Activated gamma-delta T cell treated with anti-CD3 and anti-CD28 coated beads, Interleukin-2, amount 50 U/mL, for 16 hours (primary cell): ENCODE data around the gene ALKBH8.
"Not testable (repeated sequence)": the region's sequence is repeated elsewhere in the genome, so short reads cannot be mapped to it uniquely, and the experiment has no call there.

Experiments
- DNase-seq: peaks from one replicate; pipeline ENCODE4 v3.0.0-alpha.2; 2020; ENCODE audit warnings: low read depth

ALKBH8 gene

GRCh38 chr11:107504981-107505380 lies 60.6 kb downstream of the ALKBH8 start:
- no peak for DNase-seq

DNA sequence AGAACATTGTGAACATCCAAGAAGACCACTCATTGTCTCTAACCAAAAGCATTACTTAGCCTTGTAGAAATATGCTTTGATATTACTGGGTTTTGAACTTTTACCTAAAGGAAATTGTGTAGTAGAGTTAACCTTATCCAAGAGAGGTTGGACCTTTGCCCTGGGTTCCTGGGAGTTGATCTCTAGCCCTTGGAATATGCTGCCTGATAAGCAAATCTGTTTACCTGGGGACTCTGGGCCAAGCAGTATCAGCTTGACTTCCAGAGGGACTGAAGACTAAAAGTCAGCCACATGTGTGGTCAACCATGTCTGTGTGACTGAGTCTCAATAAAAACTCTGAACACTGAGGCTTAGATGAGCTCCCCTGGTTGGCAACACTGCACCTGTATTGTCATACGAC lies 63.8 kb downstream of the ALKBH8 start:
- DNase-seq: no peak

- not testable (repeated sequence) for DNase-seq
These were observed 68.2 kb downstream of the ALKBH8 start for GRCh38 chr11:107497371-107497770.

- DNase-seq: no peak
These were observed 69.5 kb downstream of the ALKBH8 start for GRCh38 chr11:107496011-107496410.

- no peak for DNase-seq
These were observed 71.5 kb downstream of the ALKBH8 start for GRCh38 chr11:107494055-107494454.

DNA sequence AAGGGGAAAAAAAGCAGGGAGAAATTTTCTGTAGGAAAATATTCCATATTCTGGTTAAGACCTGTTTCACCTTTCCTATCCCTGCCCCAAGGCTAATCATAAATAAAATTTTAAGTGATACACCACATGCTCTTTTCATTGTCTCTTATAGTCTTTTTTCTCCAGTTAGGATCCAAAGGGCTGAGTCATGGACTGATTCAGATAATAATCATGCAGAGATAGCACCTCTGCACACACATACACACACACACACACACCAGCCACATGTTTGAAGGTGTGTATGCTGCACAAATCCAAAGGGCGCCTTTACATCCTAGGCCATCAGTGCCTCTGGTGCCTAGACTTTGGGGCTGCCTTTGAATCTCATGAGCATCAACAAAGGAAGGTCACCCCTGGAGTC lies 72.4 kb downstream of the ALKBH8 start:
- DNase-seq: no peak

DNA sequence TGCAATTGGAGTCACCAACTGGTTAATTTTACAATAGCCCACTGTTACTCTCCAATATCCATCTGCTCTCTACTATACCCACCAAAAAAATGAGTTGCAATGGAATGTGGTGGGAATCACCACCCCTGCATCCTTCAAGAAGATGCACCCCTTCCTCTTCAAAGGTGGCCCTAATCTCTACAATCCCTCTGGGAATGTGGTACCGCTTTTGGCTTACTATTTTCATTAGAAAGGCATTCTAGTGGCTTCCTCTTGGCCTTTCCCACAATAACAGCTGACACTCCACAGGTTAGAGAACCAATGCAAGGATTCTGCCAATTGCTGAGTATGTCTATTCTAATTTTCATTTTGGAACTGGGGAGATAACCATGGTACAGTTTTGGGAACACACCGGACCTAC lies 74.7 kb downstream of the ALKBH8 start:
- DNase-seq: no peak

DNA sequence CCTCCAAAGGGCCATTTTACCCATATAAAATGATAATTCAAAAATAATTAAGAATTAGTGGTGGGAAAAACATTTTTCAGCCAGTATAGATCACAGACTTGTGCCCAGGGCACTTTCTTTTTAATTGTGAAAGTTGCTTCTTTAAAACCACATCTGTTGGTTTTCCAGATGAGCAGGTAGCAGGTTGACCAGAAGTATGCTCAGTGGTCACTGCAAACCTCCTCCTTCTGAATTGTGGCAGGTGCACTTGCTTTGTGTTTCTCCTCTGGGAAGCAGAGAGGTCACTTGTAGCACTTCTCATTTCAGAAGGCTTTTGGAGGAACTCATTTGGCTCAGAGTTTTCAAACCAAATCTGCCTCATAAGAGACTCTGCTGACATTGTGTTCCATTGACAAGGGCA lies 83.3 kb downstream of the ALKBH8 start:
- DNase-seq: no peak

- DNase-seq: no peak
These were observed 86.6 kb downstream of the ALKBH8 start for GRCh38 chr11:107478922-107479321.

GRCh38 chr11:107477820-107478219 lies 87.7 kb downstream of the ALKBH8 start:
- no peak for DNase-seq

DNA sequence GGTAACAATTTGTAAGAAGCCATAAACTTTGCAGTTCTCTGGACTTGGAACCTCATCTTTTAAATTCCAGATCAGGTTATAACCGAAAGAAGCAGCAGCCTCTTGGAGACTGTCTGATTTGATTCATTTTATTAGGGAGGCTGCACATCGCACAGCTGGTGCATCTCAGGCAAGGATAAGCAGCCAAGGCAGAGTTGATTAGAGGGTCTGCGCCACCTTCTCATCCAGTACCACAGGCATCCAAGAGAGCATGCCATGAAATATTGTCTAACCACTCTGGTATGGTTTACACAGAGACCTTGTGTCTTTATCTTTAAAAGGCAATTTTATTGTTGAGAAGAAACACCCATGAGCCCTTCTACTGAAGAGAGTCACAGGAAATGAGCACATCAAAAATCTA lies 91.7 kb downstream of the ALKBH8 start:
- DNase-seq: no peak

- no peak for DNase-seq
These were observed 92.6 kb downstream of the ALKBH8 start for GRCh38 chr11:107472966-107473365.

DNA sequence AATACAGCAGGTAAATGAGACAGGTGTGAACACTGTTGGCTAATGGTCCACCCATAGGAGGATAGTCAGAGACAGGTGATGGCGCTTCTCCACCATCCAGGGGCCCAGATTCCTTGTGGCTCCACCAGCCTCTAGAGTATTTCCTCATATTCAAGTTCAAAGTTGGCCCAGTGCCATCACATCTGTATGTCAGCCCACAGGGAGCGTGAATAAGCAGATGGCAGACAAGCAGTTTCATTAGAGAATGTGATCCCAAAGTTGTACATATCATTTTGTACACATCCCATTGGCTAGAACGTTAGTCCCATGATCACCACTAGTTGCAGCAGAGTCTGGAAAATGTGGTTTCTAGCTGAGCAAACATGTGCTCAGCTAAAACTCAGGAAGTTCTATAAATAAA lies 96.9 kb downstream of the ALKBH8 start:
- DNase-seq: no peak

- DNase-seq: no peak
These were observed 97.8 kb downstream of the ALKBH8 start for GRCh38 chr11:107467696-107468095.

- not testable (repeated sequence) for DNase-seq
These were observed 99.2 kb downstream of the ALKBH8 start for GRCh38 chr11:107466275-107466866.

GRCh38 chr11:107457558-107458271 lies 107.8 kb downstream of the ALKBH8 start, which contains the start of gene CWF19L2:
CWF19L2 (minus strand) TSS chr11:107457825; CDS start chr11:107457816, 9 bp downstream.
- peak; percentile 81 for DNase-seq

DNA sequence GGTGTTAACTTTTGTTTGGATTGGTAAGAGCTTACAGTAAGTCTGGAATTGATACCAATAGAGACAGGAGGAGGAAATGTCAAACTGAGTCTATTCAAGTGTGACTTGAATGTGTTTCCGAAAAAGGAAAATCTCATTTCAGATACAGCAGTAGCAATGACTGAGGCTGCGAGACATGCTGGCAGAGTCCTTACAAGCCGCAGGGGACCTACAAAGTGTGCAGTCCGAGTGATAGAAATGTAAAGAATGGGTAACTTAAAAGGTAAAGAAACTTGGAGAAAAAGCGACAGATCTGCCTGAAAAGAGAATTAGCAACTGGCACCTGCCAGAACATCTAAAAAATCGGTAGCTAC lies 108.4 kb downstream of the ALKBH8 start:
- DNase-seq: no peak

- DNase-seq: no peak
These were observed 111.8 kb downstream of the ALKBH8 start for GRCh38 chr11:107453594-107454286.
